GM12878 (cell line): Measurements from ENCODE around the gene SLC26A8. TPM values are rescaled to one million over a fixed set of nuclear protein-coding genes. Genes with fewer than 3 reads are reported as not detected.

Experiments used
- ATAC-seq: fragments of 200-7000 bp; cut with Tn5 transposase; 3 replicates; pipeline ENCODE4 v1.9.1; 2020; ENCODE audit warnings: mild to moderate bottlenecking, moderate library complexity
- BruUV-seq: library from RNA; stranded (reverse); fragments of 400-500 nt; replicated peaks from 2 replicates; lab custom pipeline; 2021; lab: Mats Ljungman, UMichigan
- CTCF ChIA-PET: fragments of 300-600 bp; sonication (Branson Sonifier 250); formaldehyde crosslinking; extraction: SDS; loops from one replicate; lab custom pipeline; 2021; ENCODE audit warnings: inconsistent platforms; lab: Yijun Ruan, JAX
- POLR2A ChIA-PET: fragments of 350-600 bp; formaldehyde crosslinking; extraction: SDS; loops from one replicate; lab custom pipeline; 2021; ENCODE audit warnings: inconsistent platforms; lab: Charles Lee
- RAD21 ChIA-PET: fragments of 300-600 bp; sonication (Branson Sonifier 250); formaldehyde crosslinking; loops from one replicate; lab custom pipeline; 2023; ENCODE audit warnings: antibody characterized with exemption; ENCODE audit not compliant: unreplicated experiment; lab: Charles Lee
- SMC1A ChIA-PET: fragments of 300-600 bp; sonication (Branson Sonifier 250); formaldehyde crosslinking; loops from one replicate; lab custom pipeline; 2023; ENCODE audit not compliant: unreplicated experiment, uncharacterized antibody; lab: Charles Lee
- DNase-seq: peaks from one replicate; pipeline ENCODE4 v3.0.0-alpha.2; 2011; ENCODE audit warnings: low read depth, low spot score
- FAIRE-seq: peaks from 3 replicates; lab custom pipeline; 2011; peaks lifted over from hg19 to GRCh38; lab: Jason Lieb, UNC
- H2AFZ ChIP-seq: 2 replicates; pipeline ENCODE4 v1.6.0; 2011; ENCODE audit warnings: low read depth, low read length, control low read depth; ENCODE audit not compliant: control insufficient read depth
- H3K27ac ChIP-seq: 2 replicates; pipeline ENCODE4 v1.5.1; 2011; ENCODE audit warnings: control low read depth; ENCODE audit not compliant: control insufficient read depth, insufficient read depth
- H3K27me3 ChIP-seq, 2 experiments: replicated peaks in 1 of 2; 2 replicates each; pipeline versions ENCODE4 v1.6.0 to v1.6.1; 2011; ENCODE audit warnings: low read length in 1 of 2; ENCODE audit not compliant: control insufficient read depth in 2 of 2, insufficient read depth in 2 of 2
- H3K36me3 ChIP-seq, 2 experiments: 2 replicates each; pipeline ENCODE4 v1.5.1; 2011; ENCODE audit warnings: low read length in 1 of 2; ENCODE audit not compliant: control insufficient read depth in 2 of 2, insufficient read depth in 2 of 2
- H3K4me1 ChIP-seq: 2 replicates; pipeline ENCODE4 v1.6.1; 2011; ENCODE audit warnings: mild to moderate bottlenecking, low read length, moderate library complexity, mixed read lengths; ENCODE audit not compliant: control insufficient read depth, insufficient read depth
- H3K4me2 ChIP-seq: 2 replicates; pipeline ENCODE4 v1.6.0; 2011; ENCODE audit warnings: control low read depth; ENCODE audit not compliant: control insufficient read depth, insufficient read depth
- H3K4me3 ChIP-seq: fragments of 200-600 bp; sonication (generic); 2 replicates; pipeline ENCODE4 v1.5.1; 2016
- H3K79me2 ChIP-seq: 2 replicates; pipeline ENCODE4 v1.6.0; 2011; ENCODE audit warnings: low read length; ENCODE audit not compliant: control insufficient read depth, insufficient read depth
- H3K9ac ChIP-seq: 2 replicates; pipeline ENCODE4 v1.8.0; 2011; ENCODE audit warnings: low read length, control low read depth, mixed read lengths; ENCODE audit not compliant: control insufficient read depth, insufficient read depth
- H3K9me3 ChIP-seq: replicated peaks from 3 replicates; pipeline ENCODE4 v1.5.1; 2011; ENCODE audit warnings: mild to moderate bottlenecking, low read length; ENCODE audit not compliant: control insufficient read depth, insufficient read depth
- H4K20me1 ChIP-seq: 2 replicates; pipeline ENCODE4 v1.6.0; 2011; ENCODE audit not compliant: control insufficient read depth, insufficient read depth
- BCL11A ChIP-seq: IDR thresholded peaks from 2 replicates; pipeline ENCODE4 v1.6.1; 2011; ENCODE audit warnings: low read depth, low read length
- E2F4 ChIP-seq: IDR thresholded peaks from 2 replicates; pipeline ENCODE4 v1.6.1; 2012; ENCODE audit warnings: low read depth, low read length, improper control_type of control experiment
- ETV6 ChIP-seq, 2 experiments: fragments of 450-650 bp in 1 of 2; IDR thresholded peaks in 1 of 2; conservative IDR thresholded peaks in 1 of 2; 2 replicates each; pipeline ENCODE4 v1.6.1; 2014; ENCODE audit warnings: antibody characterized with exemption in 1 of 2, borderline replicate concordance in 1 of 2, low read depth in 1 of 2, mild to moderate bottlenecking in 1 of 2, moderate library complexity in 1 of 2
- IKZF1 ChIP-seq: fragments of 450-650 bp; conservative IDR thresholded peaks from 2 replicates; pipeline ENCODE4 v1.6.1; 2017; ENCODE audit warnings: antibody characterized with exemption, mild to moderate bottlenecking
- PAX8 ChIP-seq: fragments of 450-650 bp; IDR thresholded peaks from 2 replicates; pipeline ENCODE4 v1.6.1; 2017; ENCODE audit warnings: mild to moderate bottlenecking, moderate library complexity
- ZBTB4 ChIP-seq: fragments of 450-650 bp; formaldehyde crosslinking; IDR thresholded peaks from 2 replicates; pipeline ENCODE4 v1.4.0; 2022; ENCODE audit warnings: mild to moderate bottlenecking, moderate library complexity
- WGBS: methylation state at CpG from one replicate; pipeline ENCODE4 v1.1.6; 2016; ENCODE audit warnings: low lambda C conversion rate; ENCODE audit not compliant: insufficient replicate concordance, insufficient coverage; ENCODE audit errors: missing lambda C conversion rate; 5-methylcytosine and 5-hydroxymethylcytosine counted together
- in situ Hi-C: fragments of 300-500 bp; cut with MboI; formaldehyde crosslinking; loops from 9 replicates; pipeline ENCODE4 v1.14.3; 2018; ENCODE audit warnings: mixed read lengths
- intact Hi-C: fragments of 100-400 bp; cut with micrococcal nuclease; formaldehyde crosslinking; loops from one replicate; pipeline ENCODE4 v1.14.2; 2022; ENCODE audit not compliant: unreplicated experiment
- polyA plus RNA-seq, 11 experiments: library from polyadenylated mRNA; depleted of rRNA in 4 of 11; unstranded in 6 of 11; stranded (reverse) in 5 of 11; fragments of >200 nt; fragmentation: Nextera tagmentation in 4 of 11; fragmentation: Illumina TruSeq in 1 of 11; extraction: Ambion mirVana in 4 of 11; extraction: Trizol in 1 of 11; gene quantifications; 1 replicate in 1 of 11; 2 replicates in 10 of 11; pipeline versions ENCODE4 v1.2.1 to v1.2.3, GENCODE V29; 2011 to 2016; ENCODE audit warnings: inconsistent platforms in 2 of 11, missing spikeins in 2 of 11, low read depth in 1 of 11
- total RNA-seq, 4 experiments: library from RNA; depleted of rRNA in 3 of 4; stranded (reverse); fragments of >200 nt in 3 of 4; fragmentation: Illumina TruSeq in 1 of 4; extraction: Trizol in 1 of 4; gene quantifications; 2 replicates each; pipeline versions ENCODE4 v1.2.1 to v1.2.3, GENCODE V29; 2013 to 2021

The SLC26A8 gene
- total and polyA plus RNA-seq, 10 of the 15 experiments (the other 5 are each of a cell fraction or from before 2014, with no cell fraction given), result 0.09 to 0.95 (median 0.27) TPM; not detected in 2

DNA sequence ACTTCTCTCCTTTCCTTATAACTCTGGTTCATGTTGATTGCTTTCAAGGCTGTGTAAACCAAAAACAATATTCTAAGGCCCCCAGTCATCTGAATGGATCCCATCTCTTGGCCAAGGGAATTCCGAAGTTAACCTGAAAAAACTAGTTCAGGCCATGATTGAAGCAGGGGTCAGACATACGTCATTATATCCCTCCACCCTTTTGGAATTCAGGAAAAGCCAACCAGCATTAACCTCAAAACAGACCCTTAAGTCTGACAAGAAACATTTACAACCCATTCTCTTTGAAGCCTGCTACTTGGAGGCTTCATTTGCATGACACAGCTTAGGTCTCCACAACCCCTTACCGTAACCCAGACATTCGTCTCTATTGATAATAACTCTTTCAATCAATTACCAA lies 39.7 kb downstream of the SLC26A8 start:
- no peak for FAIRE-seq
- WGBS, result 69% methylated on average over 4 of the region's 4 CpGs
- ChIA-PET SMC1A (no interaction called here), CTCF (no interaction called here), RAD21 (no interaction called here)
- no peak overlapping the region for H3K9ac ChIP-seq
- TF ChIP-seq BCL11A (no peak), IKZF1 (no peak), ETV6 (conservative IDR thresholded peaks at IDR 0.05 in 1 of 2, IDR thresholded peaks at IDR 0.05 in 1 of 2; ENCODE audit: borderline replicate concordance in 1 of 2, low read depth in 1 of 2) (no peak)
- TF ChIP-seq, all 136 proteins: peak for 0
- Histone ChIP-seq H3K79me2 (no peaks in the 10 kb centered on the region), H2AFZ (no peak overlapping the region), H3K4me1 (no peaks in the 10 kb centered on the region), H3K27me3 (no peaks in the 10 kb centered on the region; a peak in 1 of 4 replicates), H3K4me2 (no peak overlapping the region), H3K4me3 (no peak overlapping the region), H3K27ac (no peak overlapping the region), H3K9me3 (no peaks in the 10 kb centered on the region), H3K36me3 (no peaks in the 10 kb centered on the region), H4K20me1 (no peaks in the 10 kb centered on the region)
- POLR2A ChIA-PET, result no interaction called here
- DNase-seq, result no peak
- no TSS peak for BruUV-seq
- in situ Hi-C loops, result no loop called here
- intact Hi-C loops, result no loop called here
- no peak for ATAC-seq

DNA sequence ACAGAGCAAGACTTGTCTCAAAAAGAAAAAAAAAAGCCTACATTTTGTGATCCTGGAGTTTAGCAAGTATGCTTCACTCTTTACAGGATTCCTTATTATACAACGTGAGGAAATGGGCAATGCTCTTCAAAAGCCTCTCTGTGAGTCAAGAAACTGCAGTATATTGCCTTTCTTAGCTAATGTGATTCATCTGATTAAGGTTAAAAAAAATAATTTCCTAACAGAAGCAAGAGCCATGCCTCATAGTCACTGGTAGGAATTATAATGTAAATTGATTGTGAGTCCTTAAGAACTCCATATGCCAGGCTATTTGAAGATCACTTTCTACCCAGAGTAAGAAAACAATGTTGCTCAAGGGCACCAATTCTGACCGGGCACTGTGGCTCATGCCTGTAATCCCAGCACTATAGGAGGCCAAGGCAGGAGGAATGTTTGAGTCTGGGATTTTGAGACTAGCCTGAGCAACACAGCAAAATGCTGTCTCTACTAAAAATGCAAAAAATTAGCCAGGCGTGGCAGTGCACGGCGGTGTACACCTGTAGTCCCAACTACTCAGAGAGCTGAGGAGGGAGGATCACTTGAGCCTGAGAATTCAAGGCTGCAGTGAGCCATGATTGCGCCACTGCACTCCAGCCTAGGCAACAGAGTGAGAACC lies 43.3 kb downstream of the SLC26A8 start:
- SMC1A ChIA-PET, result no interaction called here
- intact Hi-C loops, result no loop called here
- WGBS, result 73% methylated on average over 6 of the region's 6 CpGs
- Histone ChIP-seq H3K36me3 (no peaks in the 10 kb centered on the region), H3K4me1 (no peaks in the 10 kb centered on the region), H4K20me1 (no peaks in the 10 kb centered on the region), H3K27me3 (no peaks in the 10 kb centered on the region; a peak in 1 of 4 replicates), H3K4me3 (no peak overlapping the region), H2AFZ (no peak overlapping the region), H3K9me3 (no peaks in the 10 kb centered on the region), H3K27ac (no peak overlapping the region), H3K9ac (no peak overlapping the region), H3K4me2 (no peak overlapping the region), H3K79me2 (no peaks in the 10 kb centered on the region)
- in situ Hi-C loops, result no loop called here
- RAD21 ChIA-PET, result no interaction called here
- no peak for FAIRE-seq
- DNase-seq, result no peak
- BruUV-seq, result no TSS peak
- POLR2A ChIA-PET, result no interaction called here
- no peak for TF ChIP-seq E2F4
- TF ChIP-seq PAX8, result no peak
- TF ChIP-seq ZBTB4 (CRISPR knock-in tag), result no peak
- CTCF ChIA-PET, result no interaction called here
- ATAC-seq, result no peak
